Stimulated activated CD4-positive, alpha-beta T cell treated with anti-CD3 and anti-CD28 coated beads, Interleukin-1b, Interleukin-23, amount 100 ng/mL, for 48 hours (primary cell): Measurements from ENCODE around the gene GAN.

Experiments used
- DNase-seq: peaks from one replicate; pipeline ENCODE4 v3.0.0-alpha.2; 2020

GAN gene, protein sequence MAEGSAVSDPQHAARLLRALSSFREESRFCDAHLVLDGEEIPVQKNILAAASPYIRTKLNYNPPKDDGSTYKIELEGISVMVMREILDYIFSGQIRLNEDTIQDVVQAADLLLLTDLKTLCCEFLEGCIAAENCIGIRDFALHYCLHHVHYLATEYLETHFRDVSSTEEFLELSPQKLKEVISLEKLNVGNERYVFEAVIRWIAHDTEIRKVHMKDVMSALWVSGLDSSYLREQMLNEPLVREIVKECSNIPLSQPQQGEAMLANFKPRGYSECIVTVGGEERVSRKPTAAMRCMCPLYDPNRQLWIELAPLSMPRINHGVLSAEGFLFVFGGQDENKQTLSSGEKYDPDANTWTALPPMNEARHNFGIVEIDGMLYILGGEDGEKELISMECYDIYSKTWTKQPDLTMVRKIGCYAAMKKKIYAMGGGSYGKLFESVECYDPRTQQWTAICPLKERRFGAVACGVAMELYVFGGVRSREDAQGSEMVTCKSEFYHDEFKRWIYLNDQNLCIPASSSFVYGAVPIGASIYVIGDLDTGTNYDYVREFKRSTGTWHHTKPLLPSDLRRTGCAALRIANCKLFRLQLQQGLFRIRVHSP

DNA sequence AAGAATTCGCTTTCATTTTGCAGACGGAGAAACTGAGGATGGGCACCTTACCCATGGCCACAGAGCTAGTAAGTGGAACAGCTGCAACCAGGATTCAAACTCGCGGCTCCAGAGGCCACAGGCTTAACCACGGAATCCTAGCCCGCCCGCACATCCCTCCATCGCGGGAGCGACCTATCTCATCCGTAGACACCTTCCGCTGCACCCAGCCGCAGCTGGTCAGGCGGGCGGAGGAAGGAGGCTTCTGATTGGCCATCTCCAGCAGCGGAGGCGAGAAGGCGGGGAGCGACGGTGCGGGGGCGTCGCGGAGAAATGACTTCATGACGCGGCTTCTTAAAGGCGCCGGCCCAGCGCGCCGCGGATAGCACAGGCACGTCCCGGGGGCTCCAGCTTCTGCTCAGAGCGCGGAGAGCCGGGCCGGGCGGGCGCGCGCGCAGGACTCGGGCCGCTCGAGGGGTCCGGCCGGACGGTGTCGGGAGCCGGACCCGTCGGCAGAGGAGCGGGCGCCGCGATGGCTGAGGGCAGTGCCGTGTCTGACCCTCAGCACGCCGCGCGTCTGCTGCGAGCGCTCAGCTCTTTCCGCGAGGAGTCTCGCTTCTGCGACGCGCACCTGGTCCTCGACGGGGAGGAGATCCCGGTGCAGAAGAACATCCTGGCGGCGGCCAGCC is at the start of gene GAN:
TSS of gene GAN (plus strand) at position 360 of the 668 bp plus-strand sequence. CDS start at position 512, 152 bp downstream.
- DNase-seq: peak; percentile 96

DNA sequence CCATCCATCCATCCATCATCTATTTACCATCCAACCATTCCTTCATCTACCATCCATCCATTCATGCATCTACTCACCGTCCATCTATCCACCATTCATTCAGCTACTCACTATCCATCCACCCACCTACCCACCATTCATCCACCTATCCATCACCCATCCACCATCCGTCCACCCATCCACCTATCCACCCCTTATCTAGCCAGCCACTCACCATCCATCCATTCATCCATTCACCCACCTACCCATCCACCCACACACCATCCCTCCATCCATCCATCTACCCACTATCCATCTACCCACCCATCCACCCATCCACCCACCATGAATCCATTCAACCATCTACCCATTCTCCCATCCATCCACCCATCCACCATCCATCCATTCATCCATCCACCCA is 49.7 kb upstream of the GAN start:
- DNase-seq: no peak

DNA sequence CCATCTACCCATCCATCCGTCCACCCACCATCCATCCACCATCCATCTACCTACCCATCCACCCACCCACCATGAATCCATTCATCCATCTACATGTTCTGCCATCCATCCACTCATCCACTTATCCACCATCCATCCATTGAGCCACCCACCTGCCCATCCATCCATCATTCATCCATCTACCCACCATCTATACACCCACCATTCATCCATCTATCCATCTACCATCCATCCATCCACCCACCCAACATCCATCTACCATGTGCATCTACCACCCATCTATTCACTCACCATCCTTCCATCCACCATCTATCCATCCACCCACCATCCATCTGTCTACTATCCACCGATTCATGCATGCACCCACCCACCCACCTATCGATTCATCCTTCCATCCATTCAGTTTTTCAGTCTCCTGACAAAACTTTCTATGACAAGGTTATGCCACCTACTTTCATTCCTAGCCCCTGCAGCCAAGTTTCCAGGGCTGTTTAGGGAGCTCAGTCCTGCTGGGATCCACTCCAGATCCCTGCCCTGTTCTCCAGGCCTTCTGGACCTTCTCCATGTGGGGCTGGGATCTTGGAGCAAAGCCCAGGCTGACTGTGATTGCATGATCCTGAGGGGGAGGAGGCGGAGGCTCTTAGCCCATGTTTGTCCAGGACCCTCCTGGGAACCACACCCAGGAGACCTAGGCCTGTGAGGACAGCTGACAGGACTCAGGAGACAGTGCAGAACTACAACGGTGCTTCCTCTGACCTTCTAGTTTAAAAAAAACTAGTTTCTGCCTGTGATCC is 48.9 kb upstream of the GAN start:
- no peak for DNase-seq

DNA sequence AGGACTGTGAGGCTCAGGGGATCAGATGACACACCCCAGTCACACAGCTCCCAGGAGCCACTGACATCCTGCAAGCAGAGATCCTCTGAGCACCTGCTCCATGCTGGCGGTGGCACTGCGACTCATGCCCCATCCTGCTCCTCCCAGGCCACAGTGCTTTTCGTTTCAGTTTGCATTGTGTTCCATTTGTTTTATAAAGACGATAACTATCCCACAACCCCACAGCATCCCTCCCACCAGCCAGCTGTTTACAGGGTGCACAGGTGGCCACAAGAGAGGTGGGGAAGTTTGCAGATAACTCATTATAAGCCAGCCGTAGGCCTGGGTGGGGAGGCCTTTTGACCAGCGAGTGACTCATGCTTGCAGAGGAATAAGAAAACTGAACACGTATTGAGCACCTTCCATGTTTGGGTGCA is 48.1 kb upstream of the GAN start:
- DNase-seq: peak; percentile 27

DNA sequence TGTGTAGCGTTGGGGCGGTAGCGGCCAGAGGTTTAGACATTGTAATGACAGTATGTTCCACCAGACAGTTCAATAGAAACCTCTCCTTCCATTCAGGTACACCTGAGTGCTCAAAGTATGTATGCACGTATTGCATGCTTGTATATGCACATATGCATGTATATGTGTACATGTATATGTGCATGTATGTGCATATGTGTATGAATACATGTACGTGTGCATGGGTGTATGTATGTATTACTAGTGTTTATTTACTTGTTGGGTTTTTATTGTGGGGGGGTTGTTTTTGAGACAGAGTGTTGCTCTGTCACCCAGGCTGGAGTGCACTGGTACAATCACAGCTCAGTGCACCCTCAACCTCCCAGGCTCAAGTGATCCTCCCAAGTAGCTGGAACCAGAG is 46.3 kb upstream of the GAN start:
- no peak for DNase-seq

DNA sequence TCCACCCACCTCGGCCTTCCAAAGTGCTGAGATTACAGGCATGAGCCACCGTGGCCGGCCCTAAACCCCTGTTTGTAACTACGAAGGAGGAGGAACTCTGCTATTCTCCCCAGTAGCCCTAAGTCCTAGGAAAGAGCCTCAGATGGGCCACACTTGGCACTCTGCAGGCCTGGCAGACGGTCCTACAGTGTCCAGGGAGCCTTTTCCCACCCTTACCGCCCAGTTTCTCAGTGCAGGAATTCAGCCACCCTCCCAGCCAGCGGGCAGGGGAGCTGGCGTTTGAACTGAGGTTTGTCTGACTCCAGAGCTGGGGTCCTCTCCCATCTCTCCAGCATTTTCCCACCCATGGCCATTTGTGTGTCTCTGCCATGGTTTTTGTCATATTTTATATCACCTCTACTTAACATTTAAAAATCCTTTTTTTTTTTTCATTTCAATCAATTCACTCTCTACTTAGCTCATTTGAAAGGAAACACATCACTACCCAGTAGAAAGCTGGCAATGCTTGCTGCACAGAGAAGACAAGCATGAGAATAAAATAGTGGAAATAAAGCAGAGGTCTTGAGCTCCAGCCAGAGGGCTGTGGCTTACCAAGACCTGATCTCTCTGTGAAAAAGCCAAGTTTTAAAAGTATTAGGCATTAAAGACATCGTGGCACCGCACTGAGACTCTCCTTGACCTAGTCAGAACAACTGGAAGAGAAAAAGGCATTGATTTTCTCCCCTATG is 41.4 kb upstream of the GAN start:
- DNase-seq: no peak

DNA sequence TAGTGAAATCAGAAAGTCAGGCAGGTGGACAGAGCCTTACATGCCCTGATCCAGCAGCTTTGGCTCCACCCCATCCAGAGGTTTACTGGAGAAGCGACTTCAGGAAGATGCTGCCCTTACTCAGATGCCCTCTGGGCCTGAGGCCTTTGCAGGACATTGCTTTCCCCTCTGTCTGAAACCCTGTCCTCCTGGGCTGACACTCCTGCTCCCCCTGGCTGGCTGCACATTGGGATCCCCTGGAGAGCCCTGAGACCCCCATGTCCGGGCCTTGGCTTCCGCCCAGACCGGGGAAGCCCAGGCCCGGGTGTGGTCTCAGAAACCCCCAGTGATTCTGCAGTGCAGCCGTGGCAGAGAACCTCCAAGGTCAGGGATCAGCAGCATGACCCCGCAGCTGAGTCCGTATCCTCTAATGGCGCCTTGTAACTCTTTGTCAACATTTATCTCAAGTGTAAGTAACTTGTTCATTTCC is 39.7 kb upstream of the GAN start:
- DNase-seq: no peak

DNA sequence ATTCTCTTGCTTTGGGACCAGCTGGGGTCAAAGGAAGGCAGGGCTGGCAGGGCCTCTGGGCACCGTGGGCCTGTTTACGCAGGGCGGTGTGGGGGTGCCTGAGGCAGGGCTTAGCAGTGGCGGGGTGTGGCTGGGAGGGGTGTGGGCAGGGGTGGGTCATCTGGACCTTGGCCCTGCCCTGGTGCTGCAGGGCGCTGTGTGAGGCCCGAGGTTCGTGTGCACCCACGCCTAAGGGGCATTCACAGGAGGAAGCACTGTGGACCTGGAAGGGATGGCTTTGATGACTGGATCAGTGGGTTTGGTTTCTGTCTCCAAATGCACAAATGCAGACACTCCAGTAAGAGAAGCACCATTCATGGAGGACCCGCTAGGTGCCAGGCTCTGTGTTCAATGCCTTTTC is 39.0 kb upstream of the GAN start:
- DNase-seq: no peak

DNA sequence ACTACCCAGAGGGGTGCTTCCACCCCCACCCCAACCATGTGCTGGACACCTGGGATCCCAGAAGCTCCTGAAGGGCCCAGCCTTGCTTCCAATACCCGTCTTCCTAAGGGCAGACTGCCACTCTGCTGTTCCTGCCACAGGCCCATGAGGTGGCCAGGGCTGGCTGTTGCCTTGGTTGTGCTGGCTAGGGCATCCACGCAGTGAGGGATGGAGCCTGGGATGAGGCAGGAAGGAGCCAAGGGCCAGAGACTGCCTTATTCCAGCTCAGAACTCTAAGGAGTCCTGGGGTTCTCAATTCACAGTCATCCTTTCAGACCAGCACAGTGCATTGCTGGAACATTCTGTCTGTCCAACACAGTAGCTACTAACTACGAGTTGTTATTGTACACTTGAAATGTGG is 38.4 kb upstream of the GAN start:
- DNase-seq: no peak

DNA sequence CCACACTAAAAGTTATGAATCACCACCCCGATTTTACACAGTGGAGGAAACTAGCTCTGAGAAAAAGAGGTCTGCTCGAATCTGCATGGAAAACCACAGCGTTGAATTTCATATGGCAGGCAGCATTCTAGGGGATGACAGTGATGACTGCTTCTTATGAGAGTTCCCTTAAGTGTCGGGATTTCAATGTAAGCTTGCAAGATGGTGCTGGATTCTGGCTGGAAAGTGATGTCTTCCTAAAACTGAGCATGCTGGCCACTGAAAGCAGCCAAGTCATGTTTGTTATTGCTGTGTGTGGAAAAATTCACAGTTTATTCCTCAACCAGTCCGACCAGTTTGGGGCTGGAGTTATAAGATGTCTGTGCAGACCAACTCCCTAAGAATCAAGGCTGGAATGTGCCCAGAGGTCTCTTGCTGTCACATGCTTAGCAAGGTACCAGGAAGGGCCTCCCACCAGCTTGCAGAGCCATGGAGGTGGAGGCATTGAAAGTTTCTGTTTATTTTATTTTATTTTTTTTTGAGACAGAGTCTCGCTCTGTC is 37.2 kb upstream of the GAN start:
- DNase-seq: no peak

DNA sequence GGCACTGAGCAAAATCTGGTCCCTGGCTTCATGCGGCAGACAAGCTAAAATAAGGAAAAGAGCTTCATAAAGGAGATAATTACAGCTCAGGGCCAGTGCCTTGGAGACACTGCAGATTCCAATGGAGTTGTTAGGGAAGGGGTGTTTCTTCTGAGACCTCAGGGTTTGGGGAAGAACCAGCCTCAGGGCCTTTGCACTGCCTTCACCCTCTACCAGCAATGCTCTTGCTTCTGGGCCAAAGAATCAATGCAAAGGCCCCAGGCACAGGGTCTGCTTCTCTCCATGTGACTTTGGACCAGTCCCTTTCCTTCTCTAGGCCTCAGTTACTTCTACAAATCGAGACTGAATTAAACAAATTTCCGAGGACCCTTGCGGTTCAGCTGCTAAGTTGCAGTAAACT is 36.2 kb upstream of the GAN start:
- DNase-seq: no peak

DNA sequence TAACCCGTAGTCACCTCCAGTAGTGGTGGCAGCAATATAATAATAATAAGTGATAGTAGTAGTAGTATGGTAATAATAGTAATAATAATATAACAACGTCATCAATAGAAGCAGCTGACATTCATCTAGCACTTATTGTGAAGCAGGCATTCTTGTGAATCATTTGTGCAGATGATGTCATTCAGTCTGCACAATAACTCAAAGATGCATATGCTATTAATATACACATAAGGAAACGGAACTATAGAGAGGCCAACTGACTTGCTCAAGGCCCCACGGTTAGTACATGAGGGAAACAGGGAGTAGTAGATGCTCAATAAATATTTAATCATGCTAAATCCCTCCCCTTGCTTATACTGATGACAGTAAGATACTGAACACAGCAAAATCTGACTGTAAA is 35.4 kb upstream of the GAN start:
- DNase-seq: no peak

DNA sequence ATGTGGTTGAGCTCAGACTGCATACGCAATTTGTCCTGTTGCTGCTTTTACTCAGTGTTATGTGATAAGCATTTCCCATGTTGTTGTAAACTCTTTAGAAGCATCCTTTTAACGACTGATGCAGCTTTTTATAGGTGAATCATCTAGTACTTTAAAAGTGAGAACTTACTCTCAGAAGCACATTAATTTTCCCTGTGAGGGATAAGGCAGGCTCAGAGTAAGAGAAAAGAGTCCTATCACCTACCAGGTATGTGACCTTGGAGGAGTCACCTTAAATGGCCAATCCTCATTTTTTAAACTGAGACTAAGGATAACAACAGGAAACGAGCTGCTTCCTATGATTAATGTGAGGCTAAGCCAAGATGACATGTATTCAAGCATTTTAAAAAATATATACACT is 34.4 kb upstream of the GAN start:
- DNase-seq: no peak

DNA sequence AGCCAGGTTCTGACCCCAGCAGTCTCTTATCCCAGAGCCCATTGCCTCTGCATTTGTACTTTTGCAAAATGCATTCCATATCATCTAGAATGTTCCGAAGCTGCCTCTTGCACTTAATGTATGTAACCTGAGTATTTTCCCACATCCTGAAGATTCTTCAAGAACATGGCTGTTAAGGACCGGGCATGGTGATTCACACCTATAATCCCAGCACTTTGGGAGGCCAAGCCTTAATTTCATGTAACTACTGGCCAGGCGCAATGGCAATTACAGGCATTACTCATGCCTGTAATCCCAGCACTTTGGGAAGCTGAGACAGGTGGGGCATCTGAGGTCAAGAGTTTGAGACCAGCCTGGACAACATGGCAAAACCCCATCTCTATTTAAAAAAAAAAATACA is 31.7 kb upstream of the GAN start:
- DNase-seq: no peak

DNA sequence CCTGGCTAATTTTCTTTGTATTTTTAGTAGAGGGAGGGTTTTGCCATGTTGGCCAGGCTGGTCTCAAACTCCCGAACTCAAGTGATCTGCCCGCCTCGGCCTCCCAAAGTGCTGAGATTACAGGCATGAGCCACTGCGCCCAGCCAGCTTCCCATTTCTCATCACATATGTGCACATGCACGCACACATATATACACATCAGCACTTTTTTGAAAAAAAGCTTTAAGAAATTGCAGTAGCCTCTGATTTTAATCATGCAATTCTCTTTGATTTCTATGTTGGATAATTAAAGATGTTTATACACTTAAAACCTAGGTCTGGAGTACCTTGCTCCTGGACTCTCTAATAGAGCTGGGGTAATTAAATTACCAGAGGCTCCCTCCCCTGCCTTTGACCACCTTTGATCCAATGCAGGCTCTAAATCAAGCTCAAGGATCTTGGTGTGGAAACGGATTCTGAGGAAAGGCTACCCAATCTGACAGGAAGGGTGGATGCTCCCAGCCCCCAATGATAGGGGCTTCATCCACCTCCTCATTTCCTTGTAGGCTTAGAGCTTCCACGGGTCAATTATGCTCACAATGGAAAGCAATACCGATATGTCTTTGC is 29.7 kb upstream of the GAN start:
- no peak for DNase-seq

DNA sequence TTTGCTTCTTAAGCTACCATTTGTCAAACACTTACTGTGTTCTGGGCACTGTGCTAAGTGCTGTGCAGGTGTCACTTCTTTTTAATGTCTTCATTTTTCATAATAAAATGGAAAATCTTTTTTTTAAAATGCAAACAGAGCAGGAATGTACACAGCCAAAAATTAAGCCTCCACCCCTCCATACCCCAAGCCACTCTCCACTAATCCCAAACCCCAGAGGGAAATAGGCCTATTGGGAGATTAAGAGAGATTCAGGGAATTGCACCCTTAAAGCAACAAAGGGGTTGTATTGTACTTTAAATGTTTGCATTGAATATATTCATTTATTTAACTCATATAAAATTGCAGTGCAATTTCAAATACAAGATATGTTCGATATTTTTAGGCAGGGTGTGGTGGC is 28.6 kb upstream of the GAN start:
- DNase-seq: no peak

DNA sequence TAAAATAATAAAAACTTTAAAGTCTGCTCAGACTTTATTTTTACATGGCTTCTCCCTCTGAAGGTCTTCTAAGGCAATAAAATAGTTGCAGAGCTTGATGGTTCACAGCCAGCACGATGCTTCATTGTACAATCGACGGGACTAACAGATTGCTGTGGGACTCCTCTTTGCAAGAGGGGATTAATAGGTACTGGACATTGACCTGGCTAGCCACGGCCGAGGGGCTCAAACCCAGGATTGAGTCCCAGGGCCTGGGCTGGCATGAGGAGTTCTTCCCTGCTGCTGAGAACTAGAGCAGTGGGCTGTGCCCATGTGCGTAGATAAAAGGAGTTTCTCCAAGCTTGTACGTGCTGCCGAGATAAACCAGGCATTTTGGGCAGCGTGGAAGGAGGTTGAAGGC is 23.6 kb upstream of the GAN start:
- no peak for DNase-seq

DNA sequence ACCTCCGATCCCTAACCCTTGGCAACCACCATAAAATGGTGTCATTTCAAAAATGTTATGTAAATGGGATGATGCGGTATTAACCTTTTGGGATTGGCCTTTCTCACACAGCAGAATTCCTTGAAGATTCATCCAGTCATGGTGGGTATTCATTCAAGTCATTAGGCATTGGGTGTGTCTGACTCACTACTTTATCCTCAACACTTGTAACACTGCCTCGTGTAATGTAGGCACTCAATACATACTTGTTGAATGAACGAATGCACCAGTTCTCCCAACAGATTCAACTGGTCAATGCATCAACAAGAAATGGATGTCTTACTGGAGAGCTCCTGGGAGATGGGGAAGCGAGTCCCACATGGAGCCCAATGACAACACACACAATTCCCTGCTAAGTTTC is 21.8 kb upstream of the GAN start:
- no peak for DNase-seq

DNA sequence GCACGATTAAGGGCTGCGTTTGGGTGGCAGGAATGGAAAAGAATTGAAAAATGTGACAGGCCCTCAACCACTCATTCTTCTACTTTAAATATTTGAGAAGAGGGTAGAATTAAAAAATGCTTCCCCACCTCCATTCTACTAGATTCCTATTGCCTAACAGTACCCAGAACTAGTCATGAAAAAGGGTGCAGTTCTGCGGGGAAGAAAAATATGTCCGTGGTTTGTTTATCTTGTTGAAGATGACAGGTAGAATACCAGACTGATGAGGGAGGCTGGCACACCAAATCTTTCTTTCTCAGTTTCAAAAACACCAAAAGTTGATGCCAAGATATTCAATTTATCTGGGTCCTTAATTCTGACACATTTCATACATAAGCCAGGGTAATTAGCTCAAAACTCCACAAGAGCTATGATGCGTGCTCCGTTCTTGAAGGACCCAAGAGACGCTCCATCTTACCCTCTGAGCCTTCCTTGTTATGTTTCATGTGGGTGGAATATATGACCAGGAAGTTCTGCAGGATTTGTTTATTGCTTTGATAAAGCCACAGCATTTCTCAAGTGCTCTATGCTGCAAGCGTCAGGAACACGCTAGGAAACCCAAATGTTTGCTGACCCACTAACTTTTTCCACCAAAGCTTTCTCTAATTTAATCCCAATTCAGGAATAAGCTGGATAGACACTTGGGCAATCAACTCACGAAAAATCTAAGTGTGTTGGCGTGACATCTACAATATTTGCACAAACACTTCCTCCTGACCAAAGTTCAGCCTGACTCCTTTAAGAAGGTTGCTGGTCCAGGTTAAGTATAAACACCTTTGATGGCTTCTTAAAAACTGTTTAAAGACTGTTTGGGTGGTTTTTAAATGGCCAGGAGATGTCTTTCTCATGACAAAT is 20.6 kb upstream of the GAN start:
- DNase-seq: no peak

DNA sequence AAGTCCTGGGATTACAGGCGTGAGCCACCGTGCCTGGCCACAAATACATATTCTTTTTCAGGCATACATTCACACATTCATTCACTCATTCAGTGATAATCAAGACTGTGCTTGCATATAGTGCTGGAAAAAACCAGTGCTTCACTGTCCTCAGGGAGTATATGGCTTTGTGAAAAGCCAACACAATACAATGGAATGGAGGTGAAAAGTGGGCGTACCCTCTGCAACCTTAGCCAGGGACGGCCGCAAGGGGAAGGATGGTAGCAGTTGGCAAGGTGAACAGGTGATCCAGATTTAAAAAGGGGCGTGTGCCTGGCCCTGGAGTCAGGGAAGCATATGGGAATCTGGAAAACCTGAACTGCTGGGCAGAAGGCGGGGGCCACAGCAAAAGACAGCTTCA is 18.1 kb upstream of the GAN start:
- no peak for DNase-seq

DNA sequence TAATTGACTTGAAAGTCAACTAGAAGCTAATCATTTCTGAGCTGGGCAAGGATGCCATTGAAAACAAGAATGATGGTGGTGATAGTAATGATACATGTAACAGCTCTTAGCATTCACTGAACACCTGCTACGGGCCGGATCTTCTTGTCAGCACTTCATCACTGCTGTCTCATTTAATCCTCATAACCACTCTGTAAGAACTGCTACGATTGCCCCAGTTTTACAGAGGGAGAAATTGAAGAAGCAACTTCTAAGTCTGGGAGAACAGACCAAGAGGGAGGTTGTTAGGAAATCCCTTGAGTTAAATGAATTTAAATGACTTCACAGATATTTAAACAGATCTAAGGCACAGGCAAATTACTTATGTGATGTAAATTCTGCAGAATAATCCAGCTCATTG is 7.0 kb upstream of the GAN start:
- DNase-seq: peak; percentile 34
